Neuronal stem cell (in vitro differentiated cells): ENCODE measurements around the gene APBB2.
"Not testable (repeated sequence)": the region's sequence is repeated elsewhere in the genome, so short reads cannot be mapped to it uniquely, and the experiment has no call there.

Experiments used
- DNase-seq: peaks from one replicate; pipeline ENCODE4 v3.0.0-alpha.2; 2013; ENCODE audit warnings: low spot score
- H2AFZ ChIP-seq: one replicate; pipeline ENCODE4 v1.6.1; 2013; ENCODE audit warnings: mild to moderate bottlenecking, low read length, inconsistent platforms
- H2AK5ac ChIP-seq: 2 replicates; pipeline ENCODE4 v1.6.1; 2013; ENCODE audit warnings: low read depth, mild to moderate bottlenecking, inconsistent platforms, low read length, moderate library complexity, mixed read lengths
- H2BK120ac ChIP-seq: 2 replicates; pipeline ENCODE4 v1.6.1; 2013; ENCODE audit warnings: low read depth, mild to moderate bottlenecking, inconsistent platforms, low read length, moderate library complexity, mixed read lengths
- H2BK12ac ChIP-seq: one replicate; pipeline ENCODE4 v1.6.1; 2013; ENCODE audit warnings: low read length, inconsistent platforms
- H2BK15ac ChIP-seq: 2 replicates; pipeline ENCODE4 v1.6.1; 2013; ENCODE audit warnings: mild to moderate bottlenecking, low read length, inconsistent platforms, mixed read lengths
- H2BK5ac ChIP-seq: one replicate; pipeline ENCODE4 v1.6.1; 2013; ENCODE audit warnings: inconsistent platforms, mild to moderate bottlenecking, low read length, moderate library complexity
- H3K14ac ChIP-seq: one replicate; pipeline ENCODE4 v1.6.1; 2013; ENCODE audit warnings: low read length, inconsistent platforms
- H3K18ac ChIP-seq: 2 replicates; pipeline ENCODE4 v1.6.1; 2013; ENCODE audit warnings: low read length, inconsistent platforms
- H3K23ac ChIP-seq: 2 replicates; pipeline ENCODE4 v1.6.1; 2013; ENCODE audit warnings: low read depth, mild to moderate bottlenecking, mixed read lengths, low read length, inconsistent platforms; ENCODE audit not compliant: poor library complexity
- H3K27ac ChIP-seq: replicated peaks from 3 replicates; pipeline ENCODE4 v1.5.1; 2013; ENCODE audit warnings: low read length, inconsistent platforms
- H3K27me3 ChIP-seq, 3 experiments: 2 replicates each; pipeline ENCODE4 v1.6.1; 2013; ENCODE audit warnings: low read length in 3 of 3, mild to moderate bottlenecking in 2 of 3, inconsistent platforms in 1 of 3, low read depth in 1 of 3, mixed read lengths in 1 of 3, moderate library complexity in 1 of 3; ENCODE audit not compliant: control insufficient read depth in 3 of 3, insufficient read depth in 3 of 3
- H3K36me3 ChIP-seq, 2 donors: replicated peaks in 1 of 2; 2 replicates each; pipeline ENCODE4 v1.6.1; 2013; ENCODE audit warnings: low read length in 2 of 2; ENCODE audit not compliant: control insufficient read depth in 2 of 2, insufficient read depth in 2 of 2
- H3K4ac ChIP-seq: 2 replicates; pipeline ENCODE4 v1.6.1; 2013; ENCODE audit warnings: inconsistent platforms, mild to moderate bottlenecking, low read length, moderate library complexity
- H3K4me1 ChIP-seq, 2 donors: 1 replicate in 1 of 2; 2 replicates in 1 of 2; pipeline ENCODE4 v1.6.1; 2013; ENCODE audit warnings: low read length in 2 of 2, low read depth in 1 of 2; ENCODE audit not compliant: control insufficient read depth in 2 of 2, insufficient read depth in 1 of 2
- H3K4me2 ChIP-seq: one replicate; pipeline ENCODE4 v1.6.1; 2013; ENCODE audit warnings: mild to moderate bottlenecking, low read length, inconsistent platforms; ENCODE audit not compliant: insufficient read depth, poor library complexity, severe bottlenecking
- H3K4me3 ChIP-seq, 2 donors: 2 replicates each; pipeline ENCODE4 v1.5.1; 2013; ENCODE audit warnings: low read length in 2 of 2, mild to moderate bottlenecking in 2 of 2, inconsistent platforms in 1 of 2, moderate library complexity in 1 of 2
- H3K79me1 ChIP-seq: one replicate; pipeline ENCODE4 v1.6.1; 2013; ENCODE audit warnings: low read depth, mild to moderate bottlenecking, inconsistent platforms, low read length, moderate library complexity
- H3K9ac ChIP-seq: one replicate; pipeline ENCODE4 v1.6.1; 2013; ENCODE audit warnings: mild to moderate bottlenecking, low read depth, low read length, inconsistent platforms; ENCODE audit not compliant: poor library complexity
- H3K9me3 ChIP-seq, 2 donors: replicated peaks in 1 of 2; 2 replicates each; pipeline versions ENCODE3 to v1.6.1; 2013; ENCODE audit warnings: low read length in 2 of 2, mild to moderate bottlenecking in 2 of 2, inconsistent platforms in 1 of 2, low read depth in 1 of 2, mixed read lengths in 1 of 2, moderate library complexity in 1 of 2; ENCODE audit not compliant: control insufficient read depth in 2 of 2, insufficient read depth in 1 of 2
- H4K8ac ChIP-seq: one replicate; pipeline ENCODE4 v1.6.1; 2013; ENCODE audit warnings: low read depth, mild to moderate bottlenecking, inconsistent platforms, low read length, moderate library complexity
- H4K91ac ChIP-seq: one replicate; pipeline ENCODE4 v1.6.1; 2013; ENCODE audit warnings: low read length, low read depth, mild to moderate bottlenecking, inconsistent platforms; ENCODE audit not compliant: poor library complexity
- WGBS, 2 donors: extraction: QIAGEN DNeasy Blood & Tissue Kit; methylation state at CpG; one replicate each; pipeline ENCODE4 v1.1.7; 2013; ENCODE audit warnings: missing lambda C conversion rate in 2 of 2, mixed read lengths in 1 of 2; ENCODE audit not compliant: insufficient read length in 2 of 2, insufficient replicate concordance in 1 of 2; ENCODE audit errors: extremely low coverage in 2 of 2; 5-methylcytosine and 5-hydroxymethylcytosine counted together

The APBB2 gene

DNA sequence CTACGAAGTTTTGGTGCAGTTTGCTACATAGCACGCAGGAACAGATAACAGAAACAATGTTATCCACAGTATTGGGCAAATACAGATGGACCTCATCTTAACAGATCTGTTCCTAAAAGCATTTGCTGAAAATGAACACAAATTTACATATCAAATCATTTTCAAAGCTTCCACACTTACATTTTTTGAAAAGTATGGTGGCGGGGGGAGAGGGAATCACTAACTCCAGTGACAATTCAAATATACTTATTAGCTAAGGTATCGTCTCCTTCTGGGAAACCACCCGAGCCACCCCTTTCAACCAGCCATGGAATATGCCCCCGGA is 289.6 kb downstream of the APBB2 start:
- Histone ChIP-seq H3K9me3 (no peaks in the 10 kb centered on the region), H3K36me3 (no peaks in the 10 kb centered on the region), H2BK5ac (no peak overlapping the region), H2AFZ (no peak overlapping the region), H3K14ac (no peak overlapping the region), H4K8ac (no peak overlapping the region), H3K79me1 (no peaks in the 10 kb centered on the region), H2BK120ac (no peak overlapping the region), H3K18ac (no peak overlapping the region), H3K4me2 (no peak overlapping the region), H3K9ac (no peak overlapping the region), H2AK5ac (no peak overlapping the region), H3K27me3 (no peaks in the 10 kb centered on the region), H2BK15ac (no peak overlapping the region), H3K27ac (no peak overlapping the region), H4K91ac (no peak overlapping the region), H3K4me1 (no peaks in the 10 kb centered on the region), H3K4ac (no peak overlapping the region), H3K23ac (no peak overlapping the region), H3K4me3 (no peak overlapping the region), H2BK12ac (no peak overlapping the region)
- no peak for DNase-seq
- no CpG with 5 or more reads among the region's 6 CpGs for WGBS, 2 donors

DNA sequence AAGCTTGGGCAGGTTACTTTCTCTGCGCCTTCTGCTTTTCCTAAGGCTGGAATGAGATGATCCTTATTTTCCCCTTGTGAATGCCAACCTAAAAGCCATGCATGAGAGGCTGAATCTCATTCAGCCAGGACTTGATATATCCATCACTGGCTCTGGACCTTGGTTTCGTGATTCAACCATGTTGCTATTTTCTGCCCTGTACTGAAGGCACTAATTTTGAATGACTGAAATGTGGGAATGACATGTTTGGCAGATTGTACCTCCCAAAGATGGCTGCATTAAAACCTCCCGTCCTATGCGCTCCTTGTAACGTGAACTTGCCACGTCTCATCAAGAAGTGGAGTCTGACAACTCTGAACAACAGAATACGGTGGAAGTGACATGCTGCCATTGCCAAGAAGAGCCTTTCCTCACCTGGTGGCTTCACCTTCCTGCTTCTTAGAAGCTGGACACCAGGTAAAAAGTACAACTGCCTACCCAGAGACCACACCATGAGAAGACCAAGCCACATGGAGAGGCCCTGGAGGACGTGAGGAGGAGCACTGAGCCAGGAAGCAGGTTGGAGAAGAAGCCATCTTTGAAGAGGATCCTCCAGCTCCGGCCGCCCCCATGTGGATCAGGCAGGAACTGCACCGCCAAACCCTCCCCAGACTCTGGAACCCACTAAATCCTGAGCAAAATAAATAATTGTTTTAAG is 290.1 kb downstream of the APBB2 start:
- no peak overlapping the region for H3K18ac ChIP-seq
- H3K9ac ChIP-seq: no peak overlapping the region
- no peaks in the 10 kb centered on the region for H3K79me1 ChIP-seq
- no peak overlapping the region for H4K8ac ChIP-seq
- no peak overlapping the region for H2BK120ac ChIP-seq
- peak overlapping the region; percentile 86 for H2AFZ ChIP-seq
- no peak overlapping the region for H3K14ac ChIP-seq
- peak; percentile 40 for DNase-seq
- whole genome bisulfite sequencing, 2 donors: no CpG with 5 or more reads among the region's 11 CpGs
- no peaks in the 10 kb centered on the region for H3K27me3 ChIP-seq
- no peak overlapping the region for H2BK5ac ChIP-seq
- H3K4me2 ChIP-seq: no peak overlapping the region
- H3K4me3 ChIP-seq: no peak overlapping the region
- no peak overlapping the region for H4K91ac ChIP-seq
- no peaks in the 10 kb centered on the region for H3K9me3 ChIP-seq
- no peak overlapping the region for H3K23ac ChIP-seq
- no peaks in the 10 kb centered on the region for H3K36me3 ChIP-seq
- no peak overlapping the region for H2BK12ac ChIP-seq
- no peak overlapping the region for H2BK15ac ChIP-seq
- H2AK5ac ChIP-seq: no peak overlapping the region
- H3K4me1 ChIP-seq: no peaks in the 10 kb centered on the region
- no peak overlapping the region for H3K4ac ChIP-seq
- no peak overlapping the region for H3K27ac ChIP-seq

DNA sequence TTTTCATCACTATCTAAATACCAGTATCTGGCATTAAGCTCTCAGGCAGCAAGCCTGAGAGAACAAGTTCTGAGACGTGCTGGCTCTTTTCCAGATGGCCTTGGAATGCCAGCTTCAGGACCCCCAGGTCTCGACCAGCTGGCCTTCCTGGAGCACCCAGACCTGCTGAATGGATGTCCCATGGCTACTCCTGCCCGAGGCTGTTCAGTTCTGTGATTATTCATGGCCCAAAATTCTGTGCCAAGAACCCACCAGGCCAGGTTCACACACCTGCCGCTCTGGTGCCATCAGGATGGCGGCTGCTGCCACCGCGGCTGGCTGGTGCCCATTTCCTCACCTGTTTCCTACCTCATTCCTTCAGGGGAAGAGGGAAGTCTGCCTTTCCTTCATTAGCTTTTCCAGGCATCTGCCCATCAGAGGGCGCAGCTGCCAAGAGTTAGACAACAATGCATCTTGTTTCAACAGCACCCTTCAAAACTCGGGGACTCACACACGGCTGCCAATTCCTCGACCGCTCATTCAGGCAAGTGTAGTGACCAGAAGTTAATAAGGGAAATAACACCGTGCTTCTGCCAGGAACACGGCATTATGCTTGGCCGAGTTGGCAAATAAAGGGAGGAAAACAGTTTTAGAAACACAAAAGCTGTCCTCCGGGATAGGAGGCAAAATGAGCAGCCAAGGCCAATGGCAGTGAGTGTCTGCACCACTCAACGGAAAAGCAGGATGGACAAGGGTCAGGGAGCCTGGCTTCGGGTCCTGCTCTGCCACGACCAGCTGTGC is 290.8 kb downstream of the APBB2 start:
- Histone ChIP-seq H3K4ac (no peak overlapping the region), H3K9ac (no peak overlapping the region), H3K36me3 (no peaks in the 10 kb centered on the region), H2BK120ac (no peak overlapping the region), H2AK5ac (no peak overlapping the region), H4K8ac (no peak overlapping the region), H2BK15ac (no peak overlapping the region), H3K9me3 (no peaks in the 10 kb centered on the region), H3K27me3 (no peaks in the 10 kb centered on the region), H3K4me3 (no peak overlapping the region), H3K4me2 (no peak overlapping the region), H2BK12ac (no peak overlapping the region), H2BK5ac (no peak overlapping the region), H3K79me1 (no peaks in the 10 kb centered on the region), H3K18ac (no peak overlapping the region), H2AFZ (no peak overlapping the region), H4K91ac (no peak overlapping the region), H3K14ac (no peak overlapping the region), H3K23ac (no peak overlapping the region), H3K4me1 (no peaks in the 10 kb centered on the region), H3K27ac (no peak overlapping the region)
- no CpG with 5 or more reads among the region's 19 CpGs for WGBS, 2 donors
- DNase-seq: no peak

DNA sequence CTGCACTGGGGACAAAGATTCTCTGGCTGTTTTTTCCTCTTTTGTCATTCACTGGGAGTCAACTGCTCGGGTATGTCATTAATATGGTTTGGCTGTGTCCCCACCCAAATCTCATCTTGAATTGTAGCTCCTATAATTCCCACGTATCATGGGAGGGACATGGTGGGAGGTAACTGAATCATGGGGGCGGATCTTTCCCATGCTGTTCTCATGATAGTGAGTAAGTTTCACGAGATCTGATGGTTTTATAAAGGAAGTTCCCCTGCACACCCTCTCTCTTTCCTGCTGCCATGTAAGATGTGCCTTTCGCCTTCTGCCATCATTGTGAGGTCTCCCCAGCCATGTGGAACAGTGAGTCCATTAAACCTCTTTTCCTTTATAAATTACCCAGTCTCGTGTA is 294.4 kb downstream of the APBB2 start:
- H3K4me3 ChIP-seq, H2BK120ac ChIP-seq, H3K9ac ChIP-seq, H3K23ac ChIP-seq, H3K27me3 ChIP-seq, H2AFZ ChIP-seq, H3K9me3 ChIP-seq, H2BK12ac ChIP-seq, H3K36me3 ChIP-seq, H3K4ac ChIP-seq, H3K79me1 ChIP-seq, H2BK5ac ChIP-seq, H2BK15ac ChIP-seq, DNase-seq, H2AK5ac ChIP-seq, H4K8ac ChIP-seq, H3K27ac ChIP-seq, H3K4me2 ChIP-seq, H3K18ac ChIP-seq, H3K14ac ChIP-seq, H3K4me1 ChIP-seq, H4K91ac ChIP-seq: not testable (repeated sequence)
- WGBS, 2 donors: no CpG with 5 or more reads among the region's 6 CpGs
